Measurements from ENCODE around the gene TRPM2.
"Not testable (repeated sequence)": the region's sequence is repeated elsewhere in the genome, so short reads cannot be mapped to it uniquely, and the experiment has no call there.

The TRPM2 gene

GRCh38 chr21:44477712-44478111 is 124.3 kb downstream of the TRPM2 start:
- ATAC-seq (replicated peaks) (no peak), DNase-seq (no peak)
- H3K27me3 Mint-ChIP-seq, result peaks cover 0 to 7% of the 10 kb centered on the region in 2 donors
- peaks cover 0 to 12% of the 10 kb centered on the region in 2 donors for H3K4me1 Mint-ChIP-seq
- H3K4me3 Mint-ChIP-seq, result no peak overlapping the region
- H3K36me3 Mint-ChIP-seq, result no peaks in the 10 kb centered on the region
- H3K27ac Mint-ChIP-seq, result no peak overlapping the region
- H3K9me3 Mint-ChIP-seq, result no peaks in the 10 kb centered on the region

DNA sequence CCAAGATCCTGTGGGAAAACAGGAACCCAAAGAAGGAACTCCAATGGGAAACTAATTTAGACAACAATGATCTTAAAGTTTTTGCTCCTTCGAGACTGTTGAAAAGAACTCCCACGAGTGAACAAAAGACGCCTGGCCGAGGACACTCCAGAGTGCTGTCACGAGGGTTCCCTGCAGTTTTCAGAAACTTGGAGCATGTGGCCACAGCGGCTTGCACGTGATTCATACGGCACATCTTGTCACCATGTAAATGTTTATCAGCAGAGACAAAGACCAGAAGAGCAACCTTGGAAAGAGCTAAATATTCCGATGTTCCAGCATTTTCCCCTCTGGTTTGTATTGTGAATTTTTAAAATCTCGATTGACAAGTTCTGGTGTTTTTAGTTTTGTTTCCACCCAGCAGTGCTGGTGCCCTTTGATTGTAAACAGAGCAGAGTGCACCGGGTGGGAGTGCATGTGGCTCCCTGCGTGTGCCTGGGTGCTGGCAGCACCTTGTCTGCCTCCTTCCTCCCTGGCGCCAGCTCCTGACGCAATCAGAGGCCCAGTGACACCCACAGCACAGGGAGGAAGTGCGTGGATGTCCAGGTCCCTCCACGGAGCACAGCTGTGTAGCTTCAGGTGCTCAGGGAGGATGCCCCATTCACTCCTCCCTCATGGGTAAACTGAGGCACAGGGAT is 124.8 kb downstream of the TRPM2 start:
- H3K4me3 Mint-ChIP-seq, result no peak overlapping the region
- H3K36me3 Mint-ChIP-seq, result no peaks in the 10 kb centered on the region
- no peak overlapping the region for H3K27ac Mint-ChIP-seq
- H3K27me3 Mint-ChIP-seq, result peaks cover 0 to 7% of the 10 kb centered on the region in 2 donors
- ATAC-seq (replicated peaks) (no peak), DNase-seq (no peak)
- peaks cover 0 to 12% of the 10 kb centered on the region in 2 donors for H3K4me1 Mint-ChIP-seq
- no peaks in the 10 kb centered on the region for H3K9me3 Mint-ChIP-seq

DNA sequence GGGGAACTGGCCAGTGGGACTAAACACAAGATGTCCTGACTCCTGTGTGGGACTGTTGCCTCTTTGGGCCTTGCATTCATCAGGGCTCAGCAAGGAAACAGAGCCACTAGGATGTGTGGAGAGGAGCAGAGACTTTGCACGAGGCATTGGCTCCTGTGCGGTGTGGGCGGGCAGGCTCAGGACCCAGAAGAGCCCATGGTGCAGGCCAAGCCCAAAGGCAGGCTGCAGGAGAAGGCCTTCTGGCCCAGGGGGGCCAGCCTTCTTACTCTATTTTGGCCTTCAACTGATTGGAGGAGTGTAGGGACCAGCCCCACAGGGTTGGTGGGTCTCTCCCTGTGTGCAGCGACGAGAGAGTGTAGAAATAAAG is 125.4 kb downstream of the TRPM2 start:
- ATAC-seq (replicated peaks), result no peak
- Mint-ChIP-seq H3K27me3 (peaks cover under 1 to 7% of the 10 kb centered on the region in 2 donors), H3K4me1 (peaks cover 0 to 12% of the 10 kb centered on the region in 2 donors), H3K4me3 (no peak overlapping the region), H3K36me3 (no peaks in the 10 kb centered on the region), H3K27ac (no peak overlapping the region), H3K9me3 (no peaks in the 10 kb centered on the region)
- DNase-seq, result no peak

DNA sequence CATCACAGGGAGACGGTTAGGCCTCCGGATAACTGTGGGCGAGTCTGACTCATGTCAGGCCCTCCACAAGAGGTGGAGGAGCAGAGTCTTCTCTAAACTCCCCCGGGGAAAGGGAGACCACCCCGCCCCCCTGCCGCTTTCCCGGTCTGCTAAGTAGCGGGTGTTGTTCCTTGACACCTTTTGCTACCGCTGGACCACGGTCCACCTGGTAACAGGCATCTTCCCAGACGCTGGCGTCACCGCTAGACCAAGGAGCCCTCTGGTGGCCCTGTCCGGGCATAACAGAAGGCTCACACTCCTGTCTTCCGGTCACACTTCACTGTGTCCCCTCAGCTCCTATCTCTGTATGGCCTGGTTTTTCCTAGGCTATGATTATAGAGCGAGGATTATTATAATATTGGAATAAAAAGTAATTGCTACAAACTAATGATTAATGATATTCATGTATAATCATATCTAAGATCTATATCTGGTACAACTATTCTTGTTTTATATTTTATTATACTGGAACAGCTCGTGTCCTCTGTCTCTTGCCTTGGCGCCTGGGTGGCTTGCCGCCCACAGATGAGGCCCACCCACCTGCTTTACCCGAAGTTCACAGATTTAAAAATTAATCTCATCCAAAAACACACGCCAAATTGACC is 126.3 kb downstream of the TRPM2 start:
- H3K9me3 Mint-ChIP-seq; H3K27ac Mint-ChIP-seq; ATAC-seq (replicated peaks); H3K4me3 Mint-ChIP-seq; H3K36me3 Mint-ChIP-seq: not testable (repeated sequence)
- peak; percentile 45 for DNase-seq
- Mint-ChIP-seq H3K27me3 (peaks cover 8 to 12% of the 10 kb centered on the region in 2 donors), H3K4me1 (peaks cover 0 to 12% of the 10 kb centered on the region in 2 donors)

DNA sequence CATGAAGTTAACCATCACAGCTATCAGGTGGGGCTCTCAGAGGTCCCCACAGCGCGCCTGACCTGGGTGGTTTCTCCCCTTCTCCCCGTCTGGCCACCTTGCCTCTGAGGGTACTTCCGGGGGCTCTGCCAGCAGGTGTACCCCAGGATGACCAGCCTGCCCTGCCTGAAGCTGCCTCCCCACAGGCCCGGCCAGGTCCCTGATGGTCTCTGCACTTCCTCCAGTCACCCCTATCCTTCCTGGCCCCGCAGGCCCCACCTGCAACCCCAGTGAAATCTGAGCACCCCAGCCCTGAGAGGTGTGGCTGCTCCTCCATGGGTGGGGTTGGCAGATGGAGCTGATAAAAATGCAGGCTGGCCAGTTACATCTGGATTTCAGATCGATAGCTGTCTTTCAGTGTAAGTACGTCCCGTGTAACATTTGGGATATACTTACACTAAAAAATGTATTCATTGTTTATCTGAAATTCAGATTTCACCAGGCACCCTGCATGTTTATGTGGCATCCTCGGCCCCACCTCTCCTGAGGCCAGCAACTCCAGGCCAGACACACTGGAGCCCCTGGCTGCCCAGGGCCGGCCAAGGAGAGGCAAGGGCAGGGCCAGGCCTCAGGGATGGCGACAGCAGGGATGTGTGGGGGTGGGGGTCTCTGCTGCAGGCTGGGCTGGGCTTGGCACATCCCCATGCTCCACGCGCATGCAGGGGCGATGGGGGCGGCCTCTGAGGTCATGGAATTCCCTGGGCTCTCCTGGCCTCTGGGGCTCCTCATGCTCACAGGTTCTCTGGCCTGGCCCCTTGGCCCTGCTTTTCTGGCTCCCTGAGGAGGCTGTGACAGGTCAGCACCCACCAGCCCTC is 127.0 kb downstream of the TRPM2 start:
- no peak overlapping the region for H3K27ac Mint-ChIP-seq

DNA sequence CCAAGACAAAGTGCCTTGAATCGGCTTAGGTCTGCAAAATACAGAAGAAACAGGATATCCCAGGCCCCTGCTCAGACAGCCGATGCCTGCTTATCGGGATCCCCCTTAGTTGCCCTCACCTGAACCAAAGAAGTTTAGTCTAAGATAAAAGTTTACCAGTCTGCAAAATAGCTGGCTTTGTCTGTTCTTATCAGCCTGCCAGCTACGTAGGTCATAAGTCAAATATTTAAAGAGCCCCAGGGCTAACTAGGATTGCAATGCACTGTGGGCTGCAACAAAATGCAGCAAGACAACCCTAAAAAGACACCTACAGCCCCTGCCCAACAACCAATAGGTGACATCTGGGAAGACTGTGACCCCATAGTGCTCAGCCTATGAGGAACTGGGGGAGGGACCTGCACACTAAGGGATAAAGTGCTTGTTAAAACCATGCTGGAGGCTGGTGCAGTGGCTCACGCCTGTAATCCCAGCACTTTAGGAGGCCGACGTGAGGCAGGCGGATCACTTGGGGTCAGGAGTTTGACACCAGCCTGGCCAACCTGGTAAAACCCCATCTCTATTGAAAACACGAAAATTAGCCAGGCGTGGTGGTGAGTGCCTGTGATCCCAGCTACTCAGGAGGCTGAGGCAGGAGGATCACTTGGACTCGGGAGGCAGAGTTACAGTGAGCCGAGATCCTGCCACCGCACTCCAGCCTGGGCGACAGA is 129.3 kb downstream of the TRPM2 start:
- peaks cover 0 to under 1% of the 10 kb centered on the region in 2 donors for H3K9me3 Mint-ChIP-seq
- no peak overlapping the region for H3K4me3 Mint-ChIP-seq
- peaks cover 0 to under 1% of the 10 kb centered on the region in 2 donors for H3K36me3 Mint-ChIP-seq
- H3K27ac Mint-ChIP-seq, result no peak overlapping the region
- peaks cover 0 to 12% of the 10 kb centered on the region in 2 donors for H3K4me1 Mint-ChIP-seq
- peaks cover 8 to 12% of the 10 kb centered on the region in 2 donors for H3K27me3 Mint-ChIP-seq
- no peak for DNase-seq
- no peak for ATAC-seq (replicated peaks)

More for the DNA sequence above, 127.0 kb downstream of the TRPM2 start:
- DNase-seq, result no peak
- Mint-ChIP-seq H3K4me3 (no peak overlapping the region), H3K9me3 (no peaks in the 10 kb centered on the region), H3K36me3 (no peaks in the 10 kb centered on the region), H3K27me3 (peaks cover 8 to 12% of the 10 kb centered on the region in 2 donors), H3K4me1 (peaks cover 0 to 12% of the 10 kb centered on the region in 2 donors)
- ATAC-seq (replicated peaks), result no peak

DNA sequence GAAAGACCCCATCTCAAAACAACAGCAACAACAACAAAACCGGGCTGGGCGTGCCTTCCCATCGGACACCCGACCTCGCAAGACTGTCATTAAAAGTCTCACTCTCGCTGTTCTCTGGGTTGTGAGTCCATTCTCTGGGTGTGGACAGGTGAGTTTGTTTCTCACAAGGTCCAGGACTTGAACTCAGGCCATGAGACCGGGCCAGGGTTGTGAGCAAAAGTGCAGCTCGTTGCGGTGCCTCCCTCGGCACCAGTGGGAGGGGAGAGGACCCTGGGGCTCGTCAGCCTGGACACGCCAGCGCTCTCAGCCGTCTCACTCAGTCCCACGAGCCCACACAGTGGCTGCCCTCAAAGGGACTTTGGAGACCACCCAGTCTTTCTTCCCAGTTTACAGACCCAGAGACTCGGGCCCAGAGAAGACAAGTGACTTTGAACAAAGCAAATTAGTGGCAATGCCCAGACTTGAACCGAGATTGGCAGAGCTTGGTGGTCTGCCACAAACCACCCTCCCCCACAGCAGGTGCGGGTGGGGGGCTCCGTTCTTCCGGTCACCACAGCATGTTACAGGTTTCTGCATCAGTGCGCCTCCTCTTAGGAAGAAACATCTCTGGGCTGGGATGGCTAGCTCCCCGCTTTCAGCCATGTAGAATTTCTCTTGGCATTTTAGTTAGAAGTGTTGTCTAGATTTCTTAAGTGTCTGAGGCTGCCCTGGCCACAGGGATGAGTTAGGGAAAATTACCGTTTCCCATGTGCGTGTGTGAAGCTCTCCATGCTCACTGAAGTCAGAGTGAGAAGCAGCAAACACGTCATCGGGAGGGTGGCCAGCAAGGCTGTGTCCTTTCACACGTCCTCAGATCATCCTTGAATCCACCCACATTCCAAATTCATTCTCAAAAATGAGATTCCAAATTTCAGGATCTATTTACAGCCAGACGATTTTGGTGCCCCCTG is 130.1 kb downstream of the TRPM2 start:
- ATAC-seq (replicated peaks), result no peak
- peaks cover 0 to 12% of the 10 kb centered on the region in 2 donors for H3K4me1 Mint-ChIP-seq
- peaks cover 0 to 3% of the 10 kb centered on the region in 2 donors for H3K9me3 Mint-ChIP-seq
- peaks cover 0 to 4% of the 10 kb centered on the region in 2 donors for H3K36me3 Mint-ChIP-seq
- H3K4me3 Mint-ChIP-seq, result no peak overlapping the region
- H3K27me3 Mint-ChIP-seq, result peaks cover 8 to 12% of the 10 kb centered on the region in 2 donors
- DNase-seq, result no peak
- H3K27ac Mint-ChIP-seq, result no peak overlapping the region

DNA sequence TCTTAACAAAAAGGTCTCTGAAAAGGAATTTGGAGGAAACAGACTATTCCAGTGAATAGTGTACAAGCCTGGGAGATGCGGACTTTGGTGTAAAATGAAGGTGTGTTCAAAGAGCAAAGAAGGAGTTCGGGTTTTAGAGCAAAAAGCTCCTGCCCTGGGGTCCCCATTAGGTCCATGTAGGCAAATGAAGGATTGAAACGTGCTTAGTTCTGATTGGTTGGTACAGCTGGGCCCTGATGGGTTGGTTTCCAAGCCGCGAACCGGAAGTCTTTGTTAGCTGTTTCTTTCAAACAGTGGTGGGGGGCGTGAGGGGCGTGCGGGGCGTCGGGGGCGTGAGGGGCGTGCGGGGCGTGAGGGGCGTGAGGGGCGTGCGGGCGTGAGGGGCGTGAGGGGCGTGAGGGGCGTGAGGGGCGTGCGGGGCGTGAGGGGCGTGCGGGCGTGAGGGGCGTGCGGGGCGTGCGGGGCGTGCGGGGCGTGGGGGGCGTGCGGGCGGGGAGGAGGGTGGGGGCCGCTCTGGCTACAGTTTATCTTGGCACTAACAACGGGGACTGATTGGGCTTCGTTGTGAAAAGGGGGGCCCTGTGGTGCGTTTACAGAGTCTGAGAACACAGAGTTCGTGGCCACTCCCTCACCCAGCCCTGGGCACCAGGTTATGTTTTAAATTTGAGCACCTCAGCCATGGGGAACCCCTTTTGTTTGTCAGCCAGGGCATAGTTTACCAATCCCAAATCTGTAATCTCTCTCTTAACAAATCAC is 131.3 kb downstream of the TRPM2 start:
- Mint-ChIP-seq H3K4me3 (no peak overlapping the region), H3K27me3 (peaks cover 8 to 16% of the 10 kb centered on the region in 2 donors), H3K27ac (no peak overlapping the region), H3K36me3 (peaks cover 0 to 4% of the 10 kb centered on the region in 2 donors), H3K4me1 (peaks cover 0 to 2% of the 10 kb centered on the region in 2 donors), H3K9me3 (peaks cover 0 to 3% of the 10 kb centered on the region in 2 donors)
- DNase-seq (no peak), ATAC-seq (replicated peaks) (no peak)

- Mint-ChIP-seq H3K4me1 (no peaks in the 10 kb centered on the region), H3K9me3 (peaks cover 0 to 3% of the 10 kb centered on the region in 2 donors), H3K27ac (no peak overlapping the region), H3K36me3 (peaks cover 0 to 4% of the 10 kb centered on the region in 2 donors), H3K4me3 (peak overlapping the region; percentile 67 to 80), H3K27me3 (peaks cover 8 to 16% of the 10 kb centered on the region in 2 donors)
- ATAC-seq (replicated peaks) (peak; percentile 56 to 87), DNase-seq (peak; percentile 41)
Measured at GRCh38 chr21:44485254-44485793, 131.9 kb downstream of the TRPM2 start.

GRCh38 chr21:44485796-44486195 is 132.4 kb downstream of the TRPM2 start:
- Mint-ChIP-seq H3K4me3 (peak overlapping the region in 1 of 2 donors; percentile 80), H3K27me3 (peaks cover 8 to 16% of the 10 kb centered on the region in 2 donors), H3K27ac (no peak overlapping the region), H3K4me1 (no peaks in the 10 kb centered on the region), H3K36me3 (peaks cover 0 to 4% of the 10 kb centered on the region in 2 donors), H3K9me3 (peaks cover 0 to 3% of the 10 kb centered on the region in 2 donors)
- peak in 1 of 2 donors; percentile 36 for ATAC-seq (replicated peaks)
- no peak for DNase-seq

DNA sequence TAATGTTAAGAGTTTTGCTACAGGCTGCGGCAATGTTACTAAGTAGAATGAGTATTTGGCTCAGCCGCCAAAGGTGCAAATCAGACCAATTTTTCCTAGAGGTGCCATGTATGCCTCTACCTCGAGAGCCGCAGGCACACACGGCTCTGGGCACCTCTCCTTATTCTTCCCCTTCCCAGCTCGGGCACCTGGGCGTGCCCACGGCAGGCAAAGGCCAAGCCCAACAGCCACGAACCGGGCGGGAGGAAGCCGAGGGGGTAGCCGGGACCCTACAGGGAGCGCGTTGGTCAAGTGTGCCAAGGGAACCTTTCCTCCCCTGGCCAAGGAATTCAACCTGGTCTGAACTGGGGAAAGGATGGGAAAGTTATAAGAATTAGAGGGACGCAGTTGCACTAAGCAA is 132.9 kb downstream of the TRPM2 start:
- DNase-seq (no peak), ATAC-seq (replicated peaks) (no peak)
- Mint-ChIP-seq H3K36me3 (peaks cover 0 to 4% of the 10 kb centered on the region in 2 donors), H3K4me1 (no peaks in the 10 kb centered on the region), H3K4me3 (peak overlapping the region in 1 of 2 donors; percentile 60), H3K27me3 (peaks cover 8 to 16% of the 10 kb centered on the region in 2 donors), H3K27ac (no peak overlapping the region), H3K9me3 (peaks cover 0 to 3% of the 10 kb centered on the region in 2 donors)

- H3K4me3 Mint-ChIP-seq, result no peak overlapping the region
- ATAC-seq (replicated peaks) (no peak), DNase-seq (no peak)
- H3K27ac Mint-ChIP-seq, result no peak overlapping the region
- H3K27me3 Mint-ChIP-seq, result peaks cover 17 to 18% of the 10 kb centered on the region in 2 donors
- H3K9me3 Mint-ChIP-seq, result peaks cover 4 to 12% of the 10 kb centered on the region in 2 donors
- H3K36me3 Mint-ChIP-seq, result peaks cover 0 to 7% of the 10 kb centered on the region in 2 donors
- no peaks in the 10 kb centered on the region for H3K4me1 Mint-ChIP-seq
Measured at GRCh38 chr21:44487831-44488230, 134.4 kb downstream of the TRPM2 start.

Measured in stimulated activated naive B cell treated with anti-CD40 and anti-IgM and Interleukin-4, amounts not matched to agents 10 μg/mL and 1 μg/mL and 100 μg/mL, for 72 hours (primary cell).